ENCODE results near the gene SLC16A8.
"Not testable (repeated sequence)": the region's sequence is repeated elsewhere in the genome, so short reads cannot be mapped to it uniquely, and the experiment has no call there.

The SLC16A8 gene

GRCh38 chr22:38083931-38084631 is at the start of gene SLC16A8:
Gene SLC16A8 (minus strand): TSS chr22:38084184. CDS start chr22:38082873, 1,311 bp downstream.
- no peak for DNase-seq

GRCh38 chr22:38133331-38133730 is 49.3 kb upstream of the SLC16A8 start:
- no peak for DNase-seq

GRCh38 chr22:38132794-38133193 is 48.8 kb upstream of the SLC16A8 start:
- no peak for DNase-seq

DNA sequence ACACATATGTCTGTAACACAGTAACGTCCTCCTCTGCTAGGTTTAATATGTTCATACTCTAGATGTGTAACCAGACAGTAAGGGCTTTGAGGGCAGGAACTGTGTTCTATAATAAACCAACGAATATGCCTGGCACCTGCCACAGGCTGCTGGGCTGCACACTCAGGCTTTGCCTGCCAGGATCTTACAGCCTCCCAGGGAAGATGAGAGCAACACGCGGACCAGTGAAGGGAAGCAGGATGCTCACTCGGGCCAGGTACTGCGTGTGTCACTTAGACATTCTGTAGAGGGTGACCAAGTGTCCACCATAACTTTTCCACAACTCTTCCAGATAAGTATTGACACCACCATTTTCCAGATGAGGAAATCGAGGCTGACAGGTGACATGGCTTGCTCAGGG is 48.2 kb upstream of the SLC16A8 start:
- no peak for DNase-seq

GRCh38 chr22:38131399-38131798 is 47.4 kb upstream of the SLC16A8 start:
- DNase-seq = no peak

GRCh38 chr22:38129856-38130255 is 45.9 kb upstream of the SLC16A8 start:
- DNase-seq = no peak

DNA sequence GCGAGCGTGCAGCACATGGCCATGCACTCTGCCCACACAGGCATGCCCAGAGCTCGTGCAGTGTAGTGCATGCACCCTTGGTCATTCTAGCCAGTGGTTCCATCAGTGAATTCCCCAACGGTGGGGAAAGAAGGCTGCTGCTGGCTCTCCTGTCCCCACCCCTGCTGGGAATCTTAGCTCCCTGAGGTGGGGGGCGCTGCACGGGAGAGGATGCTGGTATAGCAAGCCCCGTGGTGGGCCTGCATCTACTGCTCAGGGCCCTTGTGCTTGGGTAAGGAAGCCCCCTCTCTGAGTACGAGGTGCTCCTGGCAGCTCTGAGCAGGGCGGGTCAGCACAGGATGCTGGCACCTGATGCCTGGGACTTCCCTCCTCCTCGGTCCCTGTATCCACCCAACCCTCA is 45.0 kb upstream of the SLC16A8 start:
- no peak for DNase-seq

- no peak for DNase-seq
Measured at GRCh38 chr22:38127869-38128268, 43.9 kb upstream of the SLC16A8 start.

DNA sequence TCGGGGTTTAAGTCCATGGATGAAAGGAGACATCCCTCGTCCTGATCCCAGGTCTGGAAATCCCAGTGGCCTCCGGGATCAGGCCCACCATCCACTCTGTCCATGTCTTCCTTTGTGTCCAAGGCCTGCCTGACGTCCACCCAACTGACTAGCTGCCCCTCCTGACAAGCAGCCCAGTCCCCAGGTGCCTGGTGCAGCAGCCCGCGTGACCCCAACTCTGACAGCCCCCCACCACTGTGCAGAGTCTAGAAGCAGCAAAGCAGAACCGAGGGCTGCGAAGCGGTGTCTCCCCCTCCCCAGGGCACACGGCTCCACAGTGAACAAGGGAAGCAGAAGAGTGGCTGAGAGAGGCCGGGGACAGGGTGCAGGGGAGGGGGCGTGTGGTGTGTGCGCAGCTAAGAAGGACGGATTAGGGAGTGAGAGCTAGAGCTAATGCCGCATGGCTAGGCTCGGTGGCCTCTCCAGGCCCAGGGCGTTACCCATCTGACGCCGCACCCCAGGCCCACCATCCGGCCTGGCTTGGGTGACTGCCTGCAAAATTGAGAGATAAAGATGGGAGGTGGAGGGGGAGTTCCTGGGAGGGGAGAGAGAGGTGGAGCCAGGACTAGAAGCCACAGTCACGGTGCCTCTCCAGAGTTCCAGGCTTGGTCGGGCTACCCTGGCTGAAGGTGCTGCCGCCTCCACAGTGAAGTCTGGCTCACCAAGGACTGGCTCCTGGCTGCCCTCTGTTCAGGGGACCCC is 43.1 kb upstream of the SLC16A8 start:
- no peak for DNase-seq

DNA sequence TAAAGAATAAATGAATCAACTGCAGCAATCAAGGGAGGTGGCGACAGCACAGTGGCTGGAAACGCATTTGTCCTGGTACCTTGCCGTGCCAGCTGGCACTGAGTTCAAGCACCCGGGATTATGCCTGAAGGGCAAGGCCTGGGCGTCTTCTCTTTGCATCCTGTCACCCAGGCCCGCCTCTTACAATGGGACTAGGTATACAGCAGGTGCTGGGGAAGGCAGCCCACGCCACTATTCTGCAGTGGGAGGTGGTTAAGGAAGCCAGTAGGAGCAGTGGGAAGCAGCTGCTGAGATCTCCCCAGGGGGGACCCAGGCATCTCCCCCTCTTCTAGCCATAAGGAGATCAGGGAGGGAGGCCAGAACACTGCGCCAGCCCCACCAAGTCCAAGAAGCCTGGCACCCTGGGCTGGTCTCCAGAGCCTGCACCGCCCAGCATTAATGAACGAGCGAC is 41.8 kb upstream of the SLC16A8 start:
- DNase-seq = no peak

- DNase-seq = no peak
Measured at GRCh38 chr22:38125038-38125610, 41.1 kb upstream of the SLC16A8 start.

GRCh38 chr22:38124236-38124974 is 40.4 kb upstream of the SLC16A8 start:
- DNase-seq = no peak

DNA sequence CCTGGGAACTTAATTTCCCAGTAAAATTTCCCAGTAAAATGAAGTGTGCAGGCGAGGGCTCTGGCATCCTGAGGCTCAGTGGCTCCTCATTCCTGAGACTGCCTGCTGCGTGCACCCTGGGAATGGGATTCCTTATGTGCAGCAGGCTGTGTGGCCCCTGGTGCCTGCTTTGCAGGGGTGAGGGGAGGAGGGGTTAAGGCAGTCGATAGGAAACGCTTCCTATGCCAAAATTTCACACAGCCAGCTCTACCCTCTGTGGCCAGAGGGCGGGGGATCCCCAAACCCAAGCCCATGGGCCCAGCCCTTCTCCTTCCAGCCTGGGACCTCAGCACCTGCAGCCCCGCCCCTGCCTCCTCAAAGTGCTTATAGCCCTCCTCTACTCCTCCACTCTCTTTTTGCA is 38.6 kb upstream of the SLC16A8 start:
- DNase-seq = no peak

DNA sequence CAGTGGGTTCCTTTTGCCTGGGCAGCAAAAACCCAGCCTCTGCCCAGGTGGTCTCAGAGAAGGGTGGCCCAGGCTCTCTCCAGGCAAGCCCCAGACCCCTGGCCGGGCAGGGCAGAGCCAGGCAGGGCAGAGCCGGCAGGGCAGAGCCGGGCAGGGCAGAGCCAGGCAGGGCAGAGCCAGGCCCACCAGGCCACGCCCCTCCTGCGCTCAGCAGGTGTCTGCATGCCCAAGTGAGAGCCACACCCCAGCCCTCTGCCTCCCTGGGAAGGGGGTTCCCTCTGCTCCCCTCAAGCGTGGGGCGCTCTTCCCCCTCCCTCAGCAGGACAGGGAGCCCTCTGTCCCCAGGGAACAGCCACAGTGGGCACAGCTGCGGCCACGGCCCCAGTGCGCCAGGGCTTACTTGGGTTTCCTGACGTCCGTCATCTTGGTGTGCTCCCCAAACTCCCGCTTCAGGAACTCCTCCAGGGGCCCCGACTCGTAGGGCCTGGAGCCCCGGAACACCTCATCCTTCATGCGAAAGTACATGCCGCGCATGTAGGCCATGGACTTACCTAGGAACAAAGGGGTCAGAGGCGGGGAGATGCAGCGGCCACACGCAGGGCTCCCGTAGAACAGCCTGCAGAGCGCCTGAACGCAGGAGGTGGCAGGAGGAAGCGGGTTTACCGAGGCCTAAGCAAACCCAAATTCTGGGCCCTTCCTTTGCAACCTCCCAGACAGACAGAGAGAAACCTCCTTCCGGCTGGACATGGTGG is 36.6 kb upstream of the SLC16A8 start:
- no peak for DNase-seq

- DNase-seq = not testable (repeated sequence)
Measured at GRCh38 chr22:38118747-38119146, 34.8 kb upstream of the SLC16A8 start.

DNA sequence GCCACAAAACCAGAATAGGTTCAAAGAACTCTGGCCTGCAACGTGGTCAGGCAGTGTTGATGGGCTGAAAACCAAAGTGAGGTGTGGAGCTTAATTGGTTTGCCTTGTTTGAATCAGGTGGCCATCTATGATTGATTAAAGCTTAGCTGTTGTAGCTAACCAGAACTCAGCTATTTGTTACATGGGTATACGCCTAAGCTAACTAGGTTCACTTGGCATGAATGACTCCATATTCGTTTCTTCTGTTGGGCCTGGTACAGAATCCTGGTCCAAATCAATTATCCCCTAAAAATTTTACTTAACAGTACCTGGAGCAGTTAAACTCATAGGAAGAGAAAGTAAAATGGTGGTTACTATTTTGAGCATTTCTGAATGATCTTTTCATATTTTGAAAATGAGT is 34.2 kb upstream of the SLC16A8 start:
- no peak for DNase-seq

DNA sequence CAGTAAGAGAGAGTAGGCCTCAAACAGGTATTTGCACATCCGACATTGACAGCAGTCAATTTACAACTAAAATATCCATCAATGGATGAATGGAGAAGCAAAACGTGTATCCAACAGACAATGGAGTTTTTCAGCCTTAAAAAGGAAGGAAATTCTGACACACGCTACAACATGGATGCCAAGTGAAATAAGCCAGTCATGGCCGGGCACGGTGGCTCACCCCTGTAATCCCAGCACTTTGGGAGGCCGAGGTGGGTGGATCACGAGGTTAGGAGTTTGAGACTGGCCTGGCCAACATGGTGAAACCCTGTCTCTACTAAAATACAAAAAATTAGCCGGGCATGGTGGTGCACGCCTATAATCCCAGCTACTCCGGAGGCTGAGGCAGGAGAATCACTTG is 33.6 kb upstream of the SLC16A8 start:
- DNase-seq = not testable (repeated sequence)

DNA sequence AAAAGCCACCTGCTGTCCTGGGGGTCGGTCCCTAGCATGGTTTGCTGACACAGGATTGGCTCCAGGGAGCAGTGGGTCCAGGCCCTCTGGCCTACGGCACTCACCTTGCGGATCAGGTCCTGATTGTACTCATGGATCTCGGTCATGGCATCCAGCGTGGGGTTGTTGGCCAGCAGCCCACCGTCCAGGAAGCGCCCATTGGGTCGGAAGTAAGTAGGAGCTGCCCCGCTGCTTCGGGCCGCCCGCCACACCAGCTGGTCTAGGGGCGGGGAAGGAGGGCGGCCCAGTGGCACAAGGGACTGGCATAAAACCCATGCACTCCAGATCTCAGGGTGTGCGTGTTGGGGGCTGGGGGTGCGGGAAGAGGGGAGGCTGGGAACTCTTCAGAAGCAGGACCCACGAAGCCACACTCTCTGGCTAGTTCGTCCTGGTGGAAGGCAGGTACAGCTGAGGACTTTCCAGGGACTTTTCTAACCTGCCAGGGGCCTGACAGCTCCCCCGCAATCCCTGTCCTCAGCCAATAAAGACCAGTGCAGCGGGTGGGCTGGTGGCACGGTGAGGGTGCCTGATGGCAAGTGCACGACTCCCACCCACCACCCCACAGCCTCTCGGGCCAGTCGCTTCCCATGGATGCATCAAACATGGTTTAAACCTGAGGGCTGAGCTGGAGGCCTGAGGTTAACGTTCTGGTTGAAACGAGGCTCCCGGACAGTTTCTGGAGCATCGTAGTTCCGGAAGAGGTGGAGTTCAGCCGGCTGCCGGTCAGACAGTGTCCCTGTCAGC is 31.6 kb upstream of the SLC16A8 start:
- DNase-seq = no peak

DNA sequence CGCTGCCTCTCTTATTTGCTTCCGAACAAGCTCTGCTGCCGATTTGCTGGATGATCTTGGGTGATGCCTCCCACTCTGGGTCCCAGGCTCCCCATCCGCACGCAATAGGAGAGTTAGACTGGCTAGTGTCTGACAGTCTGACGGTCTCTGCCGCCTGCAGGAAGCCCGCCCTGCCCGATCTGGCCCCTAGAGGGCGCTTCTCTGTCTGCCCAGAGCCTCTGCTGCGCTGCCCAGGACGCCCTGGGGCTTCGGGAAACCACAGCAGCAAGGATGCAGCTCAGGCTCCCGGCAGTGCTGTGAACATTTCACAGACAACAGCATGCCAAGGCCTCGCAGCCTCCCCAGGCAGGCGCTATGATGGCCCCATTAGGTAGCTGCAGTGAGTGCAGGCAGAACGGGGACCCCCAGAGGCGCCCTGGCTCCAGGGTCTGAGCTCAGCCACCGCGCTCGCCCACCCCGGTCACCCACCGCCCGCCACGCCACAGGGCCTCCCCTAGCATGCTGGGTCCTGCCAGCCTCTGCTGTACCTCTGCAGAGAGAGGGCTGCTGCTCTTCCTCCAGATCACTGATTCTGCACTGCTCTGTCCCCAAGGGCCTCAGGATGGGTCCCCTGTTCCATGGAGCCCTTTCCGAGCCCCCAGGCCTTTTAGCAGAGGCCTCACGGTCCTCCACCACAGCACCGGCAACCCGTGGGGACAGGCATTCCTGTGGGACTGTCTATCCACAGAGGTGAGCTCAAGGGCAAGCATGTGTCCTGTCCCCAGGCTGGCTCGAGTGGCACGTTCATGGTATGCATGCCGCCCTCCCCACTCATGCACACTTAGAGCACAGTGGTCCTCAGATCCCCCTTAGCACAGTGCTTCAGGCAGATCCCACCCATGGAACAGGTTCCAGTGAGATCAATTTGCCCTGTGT is 30.8 kb upstream of the SLC16A8 start:
- DNase-seq = peak; percentile 67

DNA sequence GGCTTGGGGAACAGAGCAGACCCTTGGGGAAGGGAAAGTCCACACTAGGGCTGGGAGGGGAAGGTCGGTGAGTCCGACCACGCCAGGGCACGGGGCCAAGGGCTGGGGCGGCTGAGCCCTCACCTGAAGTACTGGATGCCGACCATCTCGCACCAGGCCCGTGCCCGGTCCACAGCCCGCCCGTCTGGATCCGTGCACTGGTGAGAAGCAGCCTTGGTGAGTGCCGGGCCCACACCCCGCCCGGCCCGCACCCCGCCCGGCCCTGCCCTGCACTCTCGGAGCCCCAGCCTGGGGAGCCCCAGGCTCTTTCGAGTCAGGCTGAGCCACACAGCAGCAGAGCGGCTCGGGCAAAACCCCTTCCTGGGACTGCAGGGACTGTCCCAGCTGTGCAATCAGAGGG is 28.4 kb upstream of the SLC16A8 start:
- DNase-seq = no peak

GRCh38 chr22:38111925-38112355 is 28.0 kb upstream of the SLC16A8 start:
- DNase-seq = no peak
